HL-60 (cell line): ENCODE measurements around the gene USH2A.

ENCODE experiments used
- DNase-seq, 2 experiments: peaks; one replicate each; pipeline ENCODE4 v3.0.0-alpha.2; 2010 to 2020; ENCODE audit warnings: low read depth in 1 of 2, low spot score in 1 of 2
- H3K27ac ChIP-seq: fragments of 250-450 bp; sonication (Bioruptor Pico); replicated peaks from 2 replicates; pipeline ENCODE4 v1.5.1; 2020; ENCODE audit warnings: mild to moderate bottlenecking, moderate library complexity
- H3K27me3 ChIP-seq: fragments of 250-450 bp; sonication (Bioruptor Pico); 2 replicates; pipeline ENCODE4 v1.5.1; 2021; ENCODE audit warnings: mild to moderate bottlenecking, moderate library complexity; ENCODE audit not compliant: insufficient read depth, poor library complexity, severe bottlenecking
- H3K4me3 ChIP-seq: replicated peaks from 2 replicates; pipeline ENCODE4 v1.5.1; 2011; ENCODE audit warnings: mild to moderate bottlenecking, control low read depth, low read length; ENCODE audit not compliant: insufficient read depth
- GABPA ChIP-seq: IDR thresholded peaks from 2 replicates; pipeline ENCODE4 v1.6.1; 2012; ENCODE audit warnings: low read depth
- POLR2AphosphoS5 ChIP-seq: IDR thresholded peaks from 2 replicates; pipeline ENCODE4 v1.6.1; 2012; ENCODE audit warnings: low read depth
- SPI1 ChIP-seq: IDR thresholded peaks from 2 replicates; pipeline ENCODE4 v1.6.1; 2012; ENCODE audit warnings: low read depth, mild to moderate bottlenecking, borderline replicate concordance
- TF ChIP-seq, protein P1 (sequence below): IDR thresholded peaks from 2 replicates; pipeline ENCODE4 v1.6.1; 2012; ENCODE audit warnings: low read depth; ENCODE audit not compliant: insufficient replicate concordance
- TF ChIP-seq, protein P2 (sequence below): IDR thresholded peaks from one replicate; pipeline ENCODE4 v1.5.1; 2011; ENCODE audit warnings: low read length, control low read depth, inconsistent platforms; ENCODE audit not compliant: insufficient read depth

Gene USH2A

GRCh38 chr1:215845234-215845891 is 577.9 kb downstream of the USH2A start:
- Histone ChIP-seq H3K27me3 (no peaks in the 10 kb centered on the region), H3K27ac (no peak overlapping the region), H3K4me3 (no peak overlapping the region)
- no peak for DNase-seq
- TF ChIP-seq, protein P1, sequence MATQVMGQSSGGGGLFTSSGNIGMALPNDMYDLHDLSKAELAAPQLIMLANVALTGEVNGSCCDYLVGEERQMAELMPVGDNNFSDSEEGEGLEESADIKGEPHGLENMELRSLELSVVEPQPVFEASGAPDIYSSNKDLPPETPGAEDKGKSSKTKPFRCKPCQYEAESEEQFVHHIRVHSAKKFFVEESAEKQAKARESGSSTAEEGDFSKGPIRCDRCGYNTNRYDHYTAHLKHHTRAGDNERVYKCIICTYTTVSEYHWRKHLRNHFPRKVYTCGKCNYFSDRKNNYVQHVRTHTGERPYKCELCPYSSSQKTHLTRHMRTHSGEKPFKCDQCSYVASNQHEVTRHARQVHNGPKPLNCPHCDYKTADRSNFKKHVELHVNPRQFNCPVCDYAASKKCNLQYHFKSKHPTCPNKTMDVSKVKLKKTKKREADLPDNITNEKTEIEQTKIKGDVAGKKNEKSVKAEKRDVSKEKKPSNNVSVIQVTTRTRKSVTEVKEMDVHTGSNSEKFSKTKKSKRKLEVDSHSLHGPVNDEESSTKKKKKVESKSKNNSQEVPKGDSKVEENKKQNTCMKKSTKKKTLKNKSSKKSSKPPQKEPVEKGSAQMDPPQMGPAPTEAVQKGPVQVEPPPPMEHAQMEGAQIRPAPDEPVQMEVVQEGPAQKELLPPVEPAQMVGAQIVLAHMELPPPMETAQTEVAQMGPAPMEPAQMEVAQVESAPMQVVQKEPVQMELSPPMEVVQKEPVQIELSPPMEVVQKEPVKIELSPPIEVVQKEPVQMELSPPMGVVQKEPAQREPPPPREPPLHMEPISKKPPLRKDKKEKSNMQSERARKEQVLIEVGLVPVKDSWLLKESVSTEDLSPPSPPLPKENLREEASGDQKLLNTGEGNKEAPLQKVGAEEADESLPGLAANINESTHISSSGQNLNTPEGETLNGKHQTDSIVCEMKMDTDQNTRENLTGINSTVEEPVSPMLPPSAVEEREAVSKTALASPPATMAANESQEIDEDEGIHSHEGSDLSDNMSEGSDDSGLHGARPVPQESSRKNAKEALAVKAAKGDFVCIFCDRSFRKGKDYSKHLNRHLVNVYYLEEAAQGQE: no peak
- TF ChIP-seq SPI1 (no peak), POLR2AphosphoS5 (no peak), GABPA (no peak)
- TF ChIP-seq, protein P2, sequence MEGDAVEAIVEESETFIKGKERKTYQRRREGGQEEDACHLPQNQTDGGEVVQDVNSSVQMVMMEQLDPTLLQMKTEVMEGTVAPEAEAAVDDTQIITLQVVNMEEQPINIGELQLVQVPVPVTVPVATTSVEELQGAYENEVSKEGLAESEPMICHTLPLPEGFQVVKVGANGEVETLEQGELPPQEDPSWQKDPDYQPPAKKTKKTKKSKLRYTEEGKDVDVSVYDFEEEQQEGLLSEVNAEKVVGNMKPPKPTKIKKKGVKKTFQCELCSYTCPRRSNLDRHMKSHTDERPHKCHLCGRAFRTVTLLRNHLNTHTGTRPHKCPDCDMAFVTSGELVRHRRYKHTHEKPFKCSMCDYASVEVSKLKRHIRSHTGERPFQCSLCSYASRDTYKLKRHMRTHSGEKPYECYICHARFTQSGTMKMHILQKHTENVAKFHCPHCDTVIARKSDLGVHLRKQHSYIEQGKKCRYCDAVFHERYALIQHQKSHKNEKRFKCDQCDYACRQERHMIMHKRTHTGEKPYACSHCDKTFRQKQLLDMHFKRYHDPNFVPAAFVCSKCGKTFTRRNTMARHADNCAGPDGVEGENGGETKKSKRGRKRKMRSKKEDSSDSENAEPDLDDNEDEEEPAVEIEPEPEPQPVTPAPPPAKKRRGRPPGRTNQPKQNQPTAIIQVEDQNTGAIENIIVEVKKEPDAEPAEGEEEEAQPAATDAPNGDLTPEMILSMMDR: no peak

DNA sequence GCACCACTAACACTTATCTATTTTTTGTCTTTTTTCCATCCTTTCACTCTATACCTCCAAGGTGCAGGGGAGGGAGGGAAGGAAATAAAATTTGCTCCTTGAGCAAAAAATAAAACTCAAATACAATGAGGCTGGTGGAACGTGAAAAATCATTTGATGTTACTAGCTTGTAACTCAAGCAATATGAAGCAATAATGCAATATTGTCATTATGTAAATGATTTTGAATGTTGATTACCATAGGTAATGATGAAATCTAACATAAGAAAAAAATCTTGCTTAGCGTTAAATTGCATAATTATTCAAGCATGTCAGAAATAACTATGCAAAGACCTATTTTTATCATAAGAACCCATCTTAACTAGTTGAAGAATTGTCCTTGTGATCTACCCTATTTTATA is 578.5 kb downstream of the USH2A start:
- no peak for TF ChIP-seq GABPA
- TF ChIP-seq, protein P1: no peak
- TF ChIP-seq, protein P2: no peak
- TF ChIP-seq POLR2AphosphoS5: no peak
- no peak for TF ChIP-seq SPI1

GRCh38 chr1:215844266-215844665 is 579.0 kb downstream of the USH2A start:
- no peak for DNase-seq
- TF ChIP-seq POLR2AphosphoS5 (no peak), SPI1 (no peak), GABPA (no peak)
- TF ChIP-seq, protein P1: no peak
- TF ChIP-seq, protein P2: no peak

More for the DNA sequence above, 578.5 kb downstream of the USH2A start:
- Histone ChIP-seq H3K27me3 (no peaks in the 10 kb centered on the region), H3K27ac (no peak overlapping the region), H3K4me3 (no peak overlapping the region)
- no peak for DNase-seq

More at GRCh38 chr1:215844266-215844665, 579.0 kb downstream of the USH2A start:
- H3K27ac ChIP-seq: no peak overlapping the region
- no peaks in the 10 kb centered on the region for H3K27me3 ChIP-seq
- no peak overlapping the region for H3K4me3 ChIP-seq
